ENCODE measurements around the gene SLC18B1.

The SLC18B1 gene

GRCh38 chr6:132797951-132798868 lies at the start of gene SLC18B1:
Gene SLC18B1, minus strand, starts transcription at chr6:132798637. Its CDS starts 181 bp downstream, at chr6:132798456.
- TF ChIP-seq SUZ12 (IDR thresholded peaks at IDR 0.05; ENCODE audit: extremely low read depth, insufficient read depth, insufficient read length) (no peak), ZNF274 (IDR thresholded peaks at IDR 0.05; ENCODE audit: low read depth, low read length) (no peak), YY1 (IDR thresholded peaks at IDR 0.05; ENCODE audit: insufficient read depth, insufficient read length) (no peak)
- H3K9me3 ChIP-seq (ENCODE audit: insufficient read depth, low read length): no peaks in the 10 kb centered on the region
- no peaks in the 10 kb centered on the region for H3K36me3 ChIP-seq (ENCODE audit: insufficient read depth, insufficient read length, low read length)
- DNase-seq (ENCODE audit: low read depth, low spot score): no peak
- no peaks in the 10 kb centered on the region for H3K4me1 ChIP-seq (ENCODE audit: insufficient read depth, insufficient read length)
- no peaks in the 10 kb centered on the region for H3K27me3 ChIP-seq (ENCODE audit: insufficient read depth, insufficient read length)
- peak within 1 kb of the TSS; percentile 66 for H3K4me3 ChIP-seq (ENCODE audit: insufficient read length, low read depth)
- H3K9ac ChIP-seq (ENCODE audit: insufficient read length, low read depth): peak within 1 kb of the TSS; percentile 77

GRCh38 chr6:132843316-132844035 lies 45.0 kb upstream of the SLC18B1 start:
- TF ChIP-seq SUZ12 (IDR thresholded peaks at IDR 0.05; ENCODE audit: extremely low read depth, insufficient read depth, insufficient read length): no peak
- no peak for TF ChIP-seq YY1 (IDR thresholded peaks at IDR 0.05; ENCODE audit: insufficient read depth, insufficient read length)
- TF ChIP-seq ZNF274 (IDR thresholded peaks at IDR 0.05; ENCODE audit: low read depth, low read length): no peak
- no peaks in the 10 kb centered on the region for H3K4me1 ChIP-seq (ENCODE audit: insufficient read depth, insufficient read length)
- H3K4me3 ChIP-seq (ENCODE audit: insufficient read length, low read depth): no peak overlapping the region
- H3K36me3 ChIP-seq (ENCODE audit: insufficient read depth, insufficient read length, low read length): no peaks in the 10 kb centered on the region
- no peak overlapping the region for H3K9ac ChIP-seq (ENCODE audit: insufficient read length, low read depth)
- no peaks in the 10 kb centered on the region for H3K9me3 ChIP-seq (ENCODE audit: insufficient read depth, low read length)
- H3K27me3 ChIP-seq (ENCODE audit: insufficient read depth, insufficient read length): no peaks in the 10 kb centered on the region
- no peak for DNase-seq (ENCODE audit: low read depth, low spot score)

- H3K4me1 ChIP-seq (ENCODE audit: insufficient read depth, insufficient read length): no peaks in the 10 kb centered on the region
- H3K36me3 ChIP-seq (ENCODE audit: insufficient read depth, insufficient read length, low read length): no peaks in the 10 kb centered on the region
- no peaks in the 10 kb centered on the region for H3K27me3 ChIP-seq (ENCODE audit: insufficient read depth, insufficient read length)
- H3K4me3 ChIP-seq (ENCODE audit: insufficient read length, low read depth): no peak overlapping the region
- no peaks in the 10 kb centered on the region for H3K9me3 ChIP-seq (ENCODE audit: insufficient read depth, low read length)
- no peak for DNase-seq (ENCODE audit: low read depth, low spot score)
- TF ChIP-seq YY1 (IDR thresholded peaks at IDR 0.05; ENCODE audit: insufficient read depth, insufficient read length): no peak
- no peak for TF ChIP-seq ZNF274 (IDR thresholded peaks at IDR 0.05; ENCODE audit: low read depth, low read length)
- TF ChIP-seq SUZ12 (IDR thresholded peaks at IDR 0.05; ENCODE audit: extremely low read depth, insufficient read depth, insufficient read length): no peak
- H3K9ac ChIP-seq (ENCODE audit: insufficient read length, low read depth): no peak overlapping the region
Measured at GRCh38 chr6:132841966-132842365, 43.5 kb upstream of the SLC18B1 start.

DNA sequence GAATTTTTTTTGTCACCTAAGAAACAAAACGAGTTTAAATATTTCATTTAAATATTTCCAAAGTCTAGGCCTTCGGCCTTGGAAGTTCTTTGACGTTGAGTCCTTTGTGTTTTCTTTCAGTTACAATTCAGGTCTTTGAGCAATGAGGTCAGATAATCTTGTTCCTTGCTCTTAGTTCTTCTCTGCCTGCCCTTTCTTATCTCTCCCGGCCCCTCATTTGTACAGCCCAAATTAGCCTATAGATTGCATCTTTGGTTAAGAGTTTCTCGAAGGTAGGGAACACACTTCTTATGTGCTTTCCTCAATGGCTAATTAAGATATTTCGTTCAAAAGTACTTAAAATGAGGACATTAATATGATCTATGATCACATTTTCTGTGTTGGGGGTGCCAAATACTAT lies 34.5 kb upstream of the SLC18B1 start:
- H3K4me1 ChIP-seq (ENCODE audit: insufficient read depth, insufficient read length): no peaks in the 10 kb centered on the region
- no peaks in the 10 kb centered on the region for H3K27me3 ChIP-seq (ENCODE audit: insufficient read depth, insufficient read length)
- no peak overlapping the region for H3K4me3 ChIP-seq (ENCODE audit: insufficient read length, low read depth)
- H3K36me3 ChIP-seq (ENCODE audit: insufficient read depth, insufficient read length, low read length): no peaks in the 10 kb centered on the region
- DNase-seq (ENCODE audit: low read depth, low spot score): no peak
- H3K9ac ChIP-seq (ENCODE audit: insufficient read length, low read depth): no peak overlapping the region
- no peaks in the 10 kb centered on the region for H3K9me3 ChIP-seq (ENCODE audit: insufficient read depth, low read length)
- no peak for TF ChIP-seq ZNF274 (IDR thresholded peaks at IDR 0.05; ENCODE audit: low read depth, low read length)
- no peak for TF ChIP-seq SUZ12 (IDR thresholded peaks at IDR 0.05; ENCODE audit: extremely low read depth, insufficient read depth, insufficient read length)
- TF ChIP-seq YY1 (IDR thresholded peaks at IDR 0.05; ENCODE audit: insufficient read depth, insufficient read length): no peak

GRCh38 chr6:132830334-132830751 lies 31.9 kb upstream of the SLC18B1 start:
- Histone ChIP-seq H3K9me3 (ENCODE audit: insufficient read depth, low read length) (no peaks in the 10 kb centered on the region), H3K9ac (ENCODE audit: insufficient read length, low read depth) (no peak overlapping the region), H3K4me1 (ENCODE audit: insufficient read depth, insufficient read length) (no peaks in the 10 kb centered on the region), H3K27me3 (ENCODE audit: insufficient read depth, insufficient read length) (no peaks in the 10 kb centered on the region), H3K4me3 (ENCODE audit: insufficient read length, low read depth) (no peak overlapping the region), H3K36me3 (ENCODE audit: insufficient read depth, insufficient read length, low read length) (no peaks in the 10 kb centered on the region)
- TF ChIP-seq SUZ12 (IDR thresholded peaks at IDR 0.05; ENCODE audit: extremely low read depth, insufficient read depth, insufficient read length) (no peak), YY1 (IDR thresholded peaks at IDR 0.05; ENCODE audit: insufficient read depth, insufficient read length) (no peak), ZNF274 (IDR thresholded peaks at IDR 0.05; ENCODE audit: low read depth, low read length) (no peak)
- DNase-seq (ENCODE audit: low read depth, low spot score): no peak

GRCh38 chr6:132820629-132821381 lies 22.4 kb upstream of the SLC18B1 start:
- H3K27me3 ChIP-seq (ENCODE audit: insufficient read depth, insufficient read length): no peaks in the 10 kb centered on the region
- H3K4me1 ChIP-seq (ENCODE audit: insufficient read depth, insufficient read length): peaks cover 5% of the 10 kb centered on the region
- no peak for DNase-seq (ENCODE audit: low read depth, low spot score)
- no peak overlapping the region for H3K9ac ChIP-seq (ENCODE audit: insufficient read length, low read depth)
- no peaks in the 10 kb centered on the region for H3K9me3 ChIP-seq (ENCODE audit: insufficient read depth, low read length)
- TF ChIP-seq ZNF274 (IDR thresholded peaks at IDR 0.05; ENCODE audit: low read depth, low read length) (no peak), YY1 (IDR thresholded peaks at IDR 0.05; ENCODE audit: insufficient read depth, insufficient read length) (no peak), SUZ12 (IDR thresholded peaks at IDR 0.05; ENCODE audit: extremely low read depth, insufficient read depth, insufficient read length) (no peak)
- H3K4me3 ChIP-seq (ENCODE audit: insufficient read length, low read depth): no peak overlapping the region
- peaks cover 40% of the 10 kb centered on the region for H3K36me3 ChIP-seq (ENCODE audit: insufficient read depth, insufficient read length, low read length)

All from NT2/D1 (cell line).